ENCODE data around the gene FKBP2. TPM values are rescaled to one million over a fixed set of nuclear protein-coding genes. Genes with fewer than 3 reads are reported as not detected.

Gene FKBP2
- total and polyA plus RNA-seq, 2 of the 4 experiments (the other 2 are of a cell fraction) = 36.2 to 76.4 TPM

- no peak overlapping the region for H3K9ac ChIP-seq (ENCODE audit: low read depth, low read length)
- ATAC-seq (ENCODE audit: low read depth) (no peak), DNase-seq (no peak)
- BruUV-seq (replicated peaks) = no TSS peak
- H3K27ac ChIP-seq (ENCODE audit: insufficient read depth, low read length) = no peak overlapping the region
- peaks cover 24% of the 10 kb centered on the region for H3K9me1 ChIP-seq (ENCODE audit: insufficient read depth, low read length)
- no peak overlapping the region for H3K4me3 ChIP-seq (ENCODE audit: insufficient read depth, low read depth, low read length)
- dilution Hi-C loops (cut with HindIII; ENCODE audit: low sequenced_read_pairs, unreplicated experiment) (no loop called here), in situ Hi-C loops (cut with MboI; ENCODE audit: low sequenced_read_pairs) (no loop called here), intact Hi-C loops (cut with micrococcal nuclease) (no loop called here)
- H2AFZ ChIP-seq (replicated peaks; ENCODE audit: low read length, poor library complexity) = no peak overlapping the region
- CTCF ChIA-PET = no interaction called here
- no peak overlapping the region for H3K4me2 ChIP-seq (ENCODE audit: low read depth, low read length)
- no peak overlapping the region for H2BK5ac ChIP-seq (ENCODE audit: low read depth, low read length, poor library complexity, severe bottlenecking)
- no peaks in the 10 kb centered on the region; the same call in 1 of the 2 replicates for H4K20me1 ChIP-seq (ENCODE audit: insufficient read depth, low read length)
- no peak overlapping the region for H2BK15ac ChIP-seq (ENCODE audit: low read depth, low read length)
- H3K4me1 ChIP-seq (ENCODE audit: control insufficient read depth, insufficient read depth, low read length) = peaks cover 14% of the 10 kb centered on the region
- no peak overlapping the region for H2BK120ac ChIP-seq (ENCODE audit: low read depth, low read length)
- H2AK5ac ChIP-seq (ENCODE audit: low read depth, low read length) = no peak overlapping the region
- H3K79me1 ChIP-seq (ENCODE audit: low read depth in 1 of 2, low read length in 2 of 2) = peaks cover 22 to 37% of the 10 kb centered on the region in 2 experiments; a peak in 3 of 4 replicates
- no peaks in the 10 kb centered on the region for H3K9me3 ChIP-seq (ENCODE audit: control insufficient read depth, insufficient read depth, low read length)
- peaks cover 5% of the 10 kb centered on the region for H3K36me3 ChIP-seq (ENCODE audit: control insufficient read depth, insufficient read depth, low read length)
- H4K8ac ChIP-seq (ENCODE audit: low read depth in 2 of 2, low read length in 2 of 2) = no peak overlapping the region
- no peak overlapping the region for H3K18ac ChIP-seq (ENCODE audit: low read depth, low read length)
- H2BK20ac ChIP-seq (ENCODE audit: low read depth, low read length) = no peak overlapping the region
- H3K27me3 ChIP-seq (ENCODE audit: control insufficient read depth, insufficient read depth, low read length) = no peaks in the 10 kb centered on the region
- H3K4ac ChIP-seq (ENCODE audit: low read depth, low read length) = no peak overlapping the region
- POLR2A ChIA-PET (ENCODE audit: unreplicated experiment) = no interaction called here
- WGBS, 2 experiments (ENCODE audit: extremely low coverage in 2 of 2, insufficient read length in 1 of 2) = 82% methylated on average over 4 of the region's 9 CpGs; no CpG with 5 or more reads in 1 of the 2 experiments
- H4K5ac ChIP-seq (ENCODE audit: low read depth, low read length) = no peak overlapping the region
- no peak overlapping the region for H3K56ac ChIP-seq (ENCODE audit: extremely low read depth, insufficient read depth, low read length)
- no peak overlapping the region for H4K91ac ChIP-seq (ENCODE audit: insufficient read depth, low read depth, low read length)
- H2AK9ac ChIP-seq (replicated peaks; ENCODE audit: low read depth, low read length, poor library complexity) = no peak overlapping the region
- TF ChIP-seq MAZ (IDR thresholded peaks at IDR 0.05; ENCODE audit: borderline replicate concordance, low read depth, low read length) (no peak), BHLHE40 (IDR thresholded peaks at IDR 0.05; ENCODE audit: low read depth, low read length) (no peak), RAD21 (IDR thresholded peaks at IDR 0.05; ENCODE audit: low read length) (no peak), FOS (IDR thresholded peaks at IDR 0.05; ENCODE audit: low read depth, low read length) (no peak), SMC3 (IDR thresholded peaks at IDR 0.05; ENCODE audit: low read depth, low read length) (no peak), NFE2L2 (IDR thresholded peaks at IDR 0.05; ENCODE audit: low read depth, low read length) (no peak), RFX5 (IDR thresholded peaks at IDR 0.05; ENCODE audit: low read depth, low read length) (no peak), MAFK (IDR thresholded peaks at IDR 0.05; ENCODE audit: low read depth, low read length) (no peak), CHD1 (IDR thresholded peaks at IDR 0.05; ENCODE audit: low read depth, low read length) (no peak), CTCF (conservative IDR thresholded peaks at IDR 0.05; ENCODE audit: low read depth, low read length) (no peak), POLR2A (IDR thresholded peaks at IDR 0.05; ENCODE audit: low read depth, low read length) (no peak), MXI1 (IDR thresholded peaks at IDR 0.05; ENCODE audit: borderline replicate concordance, low read depth, low read length) (no peak), CEBPB (IDR thresholded peaks at IDR 0.05; ENCODE audit: low read depth, low read length) (no peak), ELK1 (IDR thresholded peaks at IDR 0.05; ENCODE audit: borderline replicate concordance, low read depth, low read length) (no peak)
- no peak overlapping the region for H3K14ac ChIP-seq (replicated peaks; ENCODE audit: low read depth, low read length)
- H3K23ac ChIP-seq (ENCODE audit: low read depth, low read length) = no peak overlapping the region
Measured at GRCh38 chr11:64222651-64223000, 18.3 kb upstream of the FKBP2 start.
